Spleen (tissue), 7 donors: ENCODE data around the gene SDK1.

ENCODE experiments used
- CTCF ChIP-seq, 11 experiments: fragments of 200-600 bp in 7 of 11; fragments of 450-650 bp in 4 of 11; sonication (generic) in 4 of 11; IDR thresholded peaks in 8 of 11; conservative IDR thresholded peaks in 3 of 11; 1 replicate in 7 of 11; 2 replicates in 4 of 11; pipeline versions ENCODE4 v1.4.0 to v1.8.0; 2016 to 2021; ENCODE audit warnings: antibody characterized with exemption in 11 of 11, inconsistent platforms in 4 of 11, mild to moderate bottlenecking in 1 of 11
- POLR2AphosphoS5 ChIP-seq, 3 donors: sonication (generic); formaldehyde crosslinking; IDR thresholded peaks; one replicate each; pipeline ENCODE4 v1.5.1; 2017; ENCODE audit warnings: antibody characterized with exemption in 3 of 3
- donor health status: DM: no; HTN: no; CAD: no; lungs with moderate emphysema.
- donor health status: DM: no; HTN: no; CAD: no.
- donor health status: DM: no; HTN: no; CAD: no.

GRCh38 chr7:3866277-3866676, 565.2 kb downstream of the SDK1 start:
- TF ChIP-seq POLR2AphosphoS5 (IDR thresholded peaks at IDR 0.05) (no peak), CTCF (IDR thresholded peaks at IDR 0.05 in 8 of 11, conservative IDR thresholded peaks at IDR 0.05 in 3 of 11) (no peak)
